Gastrocnemius medialis (tissue), 4 donors: ENCODE measurements around the gene IRX6. TPM values are rescaled to one million over a fixed set of nuclear protein-coding genes. Genes with fewer than 3 reads are reported as not detected.

Source experiments
- ATAC-seq, 2 donors: fragments of 150-250 bp; one replicate each; pipeline ENCODE4 v1.9.1; 2016
- DNase-seq, 2 donors: peaks; one replicate each; pipeline ENCODE4 v3.0.0-alpha.2; 2019
- H3K27ac ChIP-seq, 4 donors: fragments of 200-600 bp; sonication (generic); 1 replicate in 1 of 4; 2 replicates in 3 of 4; pipeline ENCODE4 v1.5.1; 2016 to 2018; ENCODE audit warnings: mild to moderate bottlenecking in 2 of 4, moderate library complexity in 1 of 4
- H3K27me3 ChIP-seq, 3 donors: fragments of 200-600 bp; sonication (generic) in 2 of 3; 1 replicate in 1 of 3; 2 replicates in 2 of 3; pipeline versions ENCODE4 v1.5.1 to v1.6.0; 2016 to 2019; ENCODE audit warnings: mild to moderate bottlenecking in 1 of 3, moderate library complexity in 1 of 3
- H3K36me3 ChIP-seq, 2 donors: fragments of 200-600 bp; sonication (generic) in 1 of 2; one replicate each; pipeline ENCODE4 v1.5.1; 2017 to 2018
- H3K4me1 ChIP-seq, 2 donors: fragments of 200-600 bp; sonication (generic) in 1 of 2; one replicate each; pipeline ENCODE4 v1.5.1; 2016 to 2017; ENCODE audit warnings: mild to moderate bottlenecking in 2 of 2
- H3K4me3 ChIP-seq, 4 donors: fragments of 200-600 bp; sonication (generic) in 3 of 4; 1 replicate in 1 of 4; 2 replicates in 3 of 4; pipeline ENCODE4 v1.5.1; 2016 to 2019; ENCODE audit warnings: mild to moderate bottlenecking in 2 of 4
- H3K9me3 ChIP-seq, 3 donors: fragments of 200-600 bp; sonication (generic) in 2 of 3; 1 replicate in 1 of 3; 2 replicates in 2 of 3; pipeline ENCODE4 v1.5.1; 2016 to 2019
- POLR2A ChIP-seq, 2 donors: fragments of 450-650 bp; IDR thresholded peaks; one replicate each; pipeline ENCODE4 v1.6.1; 2017; ENCODE audit warnings: antibody characterized with exemption in 2 of 2, mild to moderate bottlenecking in 2 of 2, moderate library complexity in 2 of 2
- in situ Hi-C, 4 donors: fragments of 200-750 bp; cut with MboI; loops; one replicate each; pipeline versions ENCODE4 v1.15.0 to v1.8.0; 2017; ENCODE audit warnings: low sequenced_read_pairs in 4 of 4
- intact Hi-C: fragments of 100-400 bp; cut with DNase I; formaldehyde crosslinking; loops from one replicate; pipeline ENCODE4 v1.15.1; 2023; ENCODE audit warnings: low total_unique reads
- total RNA-seq, 4 donors: library from RNA; depleted of rRNA; stranded (reverse); fragments of >200 nt; gene quantifications; one replicate each; pipeline versions ENCODE4 v1.1.0 to v1.2.3, GENCODE V29; 2016
- TF ChIP-seq, protein P1 (sequence below), 5 experiments: fragments of 450-650 bp in 3 of 5; fragments of 200-600 bp in 2 of 5; sonication (generic) in 2 of 5; IDR thresholded peaks in 4 of 5; conservative IDR thresholded peaks in 1 of 5; 1 replicate in 4 of 5; 2 replicates in 1 of 5; pipeline ENCODE4 v1.5.1; 2016 to 2019; ENCODE audit warnings: antibody characterized with exemption in 5 of 5, mild to moderate bottlenecking in 3 of 5, moderate library complexity in 3 of 5

IRX6 gene
- total RNA-seq, 4 donors from 2014 or later = 0.39 to 3.8 (median 1.4) TPM

DNA sequence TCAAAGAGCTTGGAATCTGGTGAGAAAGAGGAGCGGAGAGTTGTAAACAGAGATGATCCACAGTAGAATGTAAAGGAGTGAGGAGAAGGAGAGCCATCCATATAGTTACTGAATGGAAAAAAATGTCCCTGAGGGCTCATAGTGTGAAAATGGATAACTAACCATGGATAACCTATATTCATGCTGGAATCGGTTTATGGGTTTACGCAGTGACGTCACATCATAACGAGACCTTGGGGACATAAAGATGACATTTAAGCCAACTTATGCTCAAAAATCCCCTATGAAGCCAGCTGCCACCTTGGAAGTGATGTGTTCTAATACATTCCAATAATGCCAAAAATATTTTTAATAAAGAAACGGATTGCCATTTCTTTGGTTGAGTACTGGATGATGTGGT, 22.5 kb downstream of the IRX6 start:
- Histone ChIP-seq H3K27ac (no peak overlapping the region), H3K36me3 (no peaks in the 10 kb centered on the region), H3K4me1 (no peaks in the 10 kb centered on the region), H3K27me3 (no peaks in the 10 kb centered on the region), H3K4me3 (no peak overlapping the region), H3K9me3 (no peaks in the 10 kb centered on the region)
- ATAC-seq (no peak), DNase-seq (no peak)
- in situ Hi-C loops (no loop called here), intact Hi-C loops (no loop called here)
- TF ChIP-seq POLR2A (IDR thresholded peaks at IDR 0.05) = no peak
- TF ChIP-seq, protein P1, sequence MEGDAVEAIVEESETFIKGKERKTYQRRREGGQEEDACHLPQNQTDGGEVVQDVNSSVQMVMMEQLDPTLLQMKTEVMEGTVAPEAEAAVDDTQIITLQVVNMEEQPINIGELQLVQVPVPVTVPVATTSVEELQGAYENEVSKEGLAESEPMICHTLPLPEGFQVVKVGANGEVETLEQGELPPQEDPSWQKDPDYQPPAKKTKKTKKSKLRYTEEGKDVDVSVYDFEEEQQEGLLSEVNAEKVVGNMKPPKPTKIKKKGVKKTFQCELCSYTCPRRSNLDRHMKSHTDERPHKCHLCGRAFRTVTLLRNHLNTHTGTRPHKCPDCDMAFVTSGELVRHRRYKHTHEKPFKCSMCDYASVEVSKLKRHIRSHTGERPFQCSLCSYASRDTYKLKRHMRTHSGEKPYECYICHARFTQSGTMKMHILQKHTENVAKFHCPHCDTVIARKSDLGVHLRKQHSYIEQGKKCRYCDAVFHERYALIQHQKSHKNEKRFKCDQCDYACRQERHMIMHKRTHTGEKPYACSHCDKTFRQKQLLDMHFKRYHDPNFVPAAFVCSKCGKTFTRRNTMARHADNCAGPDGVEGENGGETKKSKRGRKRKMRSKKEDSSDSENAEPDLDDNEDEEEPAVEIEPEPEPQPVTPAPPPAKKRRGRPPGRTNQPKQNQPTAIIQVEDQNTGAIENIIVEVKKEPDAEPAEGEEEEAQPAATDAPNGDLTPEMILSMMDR (IDR thresholded peaks at IDR 0.05 in 4 of 5, conservative IDR thresholded peaks at IDR 0.05 in 1 of 5) = no peak

DNA sequence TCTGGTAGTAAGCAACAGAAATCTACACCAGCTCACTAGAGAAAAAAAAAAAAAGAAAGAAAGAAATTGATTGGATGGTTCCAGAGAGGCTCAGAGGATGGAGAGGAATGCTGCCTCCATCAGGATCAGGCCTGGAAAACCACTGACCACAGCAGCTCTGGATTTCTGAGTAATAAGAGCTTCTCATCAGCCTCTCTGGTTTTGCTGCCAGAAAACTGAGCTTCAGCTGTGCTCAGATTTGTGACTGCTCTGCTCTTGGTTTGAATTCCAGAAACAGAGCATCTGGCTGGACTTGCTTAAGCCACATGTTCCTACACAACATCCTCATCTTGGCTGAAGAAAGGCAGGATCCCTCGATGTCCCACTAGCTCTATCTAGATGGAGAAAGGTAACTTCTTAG, 25.9 kb downstream of the IRX6 start:
- intact Hi-C loops (no loop called here), in situ Hi-C loops (no loop called here)
- ATAC-seq (no peak), DNase-seq (no peak)
- no peak overlapping the region for H3K4me3 ChIP-seq
- no peaks in the 10 kb centered on the region for H3K36me3 ChIP-seq
- TF ChIP-seq, protein P1 (IDR thresholded peaks at IDR 0.05 in 4 of 5, conservative IDR thresholded peaks at IDR 0.05 in 1 of 5) = no peak
- TF ChIP-seq POLR2A (IDR thresholded peaks at IDR 0.05) = no peak
- H3K27ac ChIP-seq = no peak overlapping the region
- H3K9me3 ChIP-seq = no peaks in the 10 kb centered on the region
- no peaks in the 10 kb centered on the region for H3K4me1 ChIP-seq
- H3K27me3 ChIP-seq = no peaks in the 10 kb centered on the region

DNA sequence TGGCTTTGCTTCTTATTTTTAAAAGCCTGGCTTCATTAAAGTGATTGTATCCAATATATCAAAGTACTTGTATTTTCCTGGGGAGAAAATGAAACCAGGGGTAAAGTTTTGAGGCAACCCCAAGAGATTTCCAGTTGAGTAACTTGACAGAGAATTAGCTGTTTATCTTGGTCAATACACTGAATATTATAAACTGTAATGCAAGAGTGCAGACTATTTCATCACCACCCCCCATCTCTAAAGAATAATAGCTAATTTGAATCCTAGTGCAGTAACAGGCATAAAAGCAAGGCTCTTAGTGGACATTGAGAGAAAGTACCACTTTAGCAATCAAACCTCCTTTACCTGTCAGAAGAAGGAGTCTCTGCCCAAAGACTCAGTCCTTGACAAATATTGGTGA, 27.0 kb downstream of the IRX6 start:
- Histone ChIP-seq H3K4me1 (no peaks in the 10 kb centered on the region), H3K9me3 (no peaks in the 10 kb centered on the region), H3K27ac (no peak overlapping the region), H3K36me3 (no peaks in the 10 kb centered on the region), H3K4me3 (no peak overlapping the region), H3K27me3 (peaks cover 0 to 4% (median 0%) of the 10 kb centered on the region in 3 donors)
- DNase-seq (no peak), ATAC-seq (no peak)
- in situ Hi-C loops = no loop called here
- intact Hi-C loops = no loop called here
- TF ChIP-seq POLR2A (IDR thresholded peaks at IDR 0.05) = no peak

DNA sequence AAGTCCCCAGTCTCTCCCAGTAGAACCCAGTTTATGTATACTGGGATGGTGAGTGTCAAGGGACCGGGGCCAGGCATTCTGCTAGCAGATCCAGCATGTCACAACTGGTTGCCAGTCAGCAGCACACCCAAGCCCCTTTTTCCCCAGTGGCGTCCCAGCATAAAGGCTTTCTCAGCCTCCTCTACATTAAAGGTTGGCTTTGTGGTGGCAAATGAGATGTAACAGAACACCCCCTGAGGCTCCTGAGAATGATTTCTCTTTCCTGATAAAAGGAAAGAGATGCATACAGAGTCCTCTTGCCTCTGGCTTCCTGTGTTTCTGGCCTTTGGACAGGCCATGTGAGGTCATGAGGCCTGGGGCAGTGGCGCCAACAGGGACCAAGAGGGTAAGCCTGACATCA, 27.9 kb downstream of the IRX6 start:
- no peak for TF ChIP-seq POLR2A (IDR thresholded peaks at IDR 0.05)
- TF ChIP-seq, protein P1 (IDR thresholded peaks at IDR 0.05 in 4 of 5, conservative IDR thresholded peaks at IDR 0.05 in 1 of 5) = no peak
- intact Hi-C loops = no loop called here
- peaks cover 0 to 4% (median 0%) of the 10 kb centered on the region in 3 donors for H3K27me3 ChIP-seq
- H3K9me3 ChIP-seq = no peaks in the 10 kb centered on the region
- no peak for ATAC-seq
- in situ Hi-C loops = no loop called here
- no peaks in the 10 kb centered on the region for H3K4me1 ChIP-seq
- H3K36me3 ChIP-seq = no peaks in the 10 kb centered on the region
- H3K4me3 ChIP-seq = no peak overlapping the region
- no peak for DNase-seq
- H3K27ac ChIP-seq = no peak overlapping the region

DNA sequence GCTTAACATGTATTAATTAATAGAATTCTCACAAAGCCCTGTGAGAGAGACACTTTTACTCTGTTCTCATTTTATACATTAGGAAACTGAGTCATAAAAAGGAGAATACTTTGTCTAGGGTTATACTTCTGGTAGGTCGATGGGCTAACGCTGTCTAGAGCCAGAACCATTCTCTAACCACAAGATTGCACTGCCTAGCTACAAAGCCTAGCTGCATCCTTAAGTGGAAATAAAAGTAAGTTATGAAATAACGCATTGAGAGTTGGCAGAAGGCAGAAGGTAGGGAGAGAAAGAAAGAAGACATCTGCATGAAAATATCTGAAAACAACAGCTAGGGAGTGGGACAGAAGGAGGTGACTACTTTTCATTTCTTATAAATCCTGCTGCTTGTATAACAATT, 33.2 kb downstream of the IRX6 start:
- intact Hi-C loops = no loop called here
- Histone ChIP-seq H3K4me3 (no peak overlapping the region), H3K36me3 (no peaks in the 10 kb centered on the region), H3K27me3 (peaks cover 0 to 4% (median 0%) of the 10 kb centered on the region in 3 donors), H3K9me3 (no peaks in the 10 kb centered on the region), H3K4me1 (no peaks in the 10 kb centered on the region), H3K27ac (no peak overlapping the region)
- DNase-seq (no peak), ATAC-seq (no peak)
- in situ Hi-C loops = no loop called here
- TF ChIP-seq, protein P1 (IDR thresholded peaks at IDR 0.05 in 4 of 5, conservative IDR thresholded peaks at IDR 0.05 in 1 of 5) = no peak
- no peak for TF ChIP-seq POLR2A (IDR thresholded peaks at IDR 0.05)
